GM18507 (cell line): Measurements from ENCODE around the gene PPM1L.
A peak's percentile ranks its signal among the peaks of the same experiment; 100 is the strongest.

Source experiments
- DNase-seq: peaks from one replicate; pipeline ENCODE4 v3.0.0; 2011; ENCODE audit warnings: low read depth; ENCODE audit not compliant: insufficient read length; ENCODE audit errors: extremely low spot score
- FAIRE-seq: peaks from 2 replicates; lab custom pipeline; 2011; peaks lifted over from hg19 to GRCh38; lab: Jason Lieb, UNC

The PPM1L gene

DNA sequence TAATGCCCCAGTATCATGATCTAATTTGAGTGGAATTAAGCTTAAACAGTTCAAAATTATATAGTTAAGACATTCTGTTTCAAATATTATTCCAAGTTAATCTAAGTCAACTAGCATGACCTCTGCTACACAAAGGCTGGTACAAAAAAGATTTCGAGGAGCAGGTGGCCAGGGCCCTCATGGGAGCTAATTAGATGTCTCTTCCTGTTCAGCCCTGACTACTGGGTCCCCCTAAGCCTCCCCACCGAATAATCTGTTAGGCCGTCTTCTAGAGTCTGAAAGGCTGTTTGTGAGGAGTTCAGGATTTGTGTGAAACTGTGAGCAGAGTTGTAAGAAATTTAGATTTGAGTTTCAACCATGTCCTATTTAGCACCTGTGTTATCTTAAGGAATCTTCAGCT, 75.4 kb downstream of the PPM1L start:
- DNase-seq, result no peak
- FAIRE-seq, result no peak

DNA sequence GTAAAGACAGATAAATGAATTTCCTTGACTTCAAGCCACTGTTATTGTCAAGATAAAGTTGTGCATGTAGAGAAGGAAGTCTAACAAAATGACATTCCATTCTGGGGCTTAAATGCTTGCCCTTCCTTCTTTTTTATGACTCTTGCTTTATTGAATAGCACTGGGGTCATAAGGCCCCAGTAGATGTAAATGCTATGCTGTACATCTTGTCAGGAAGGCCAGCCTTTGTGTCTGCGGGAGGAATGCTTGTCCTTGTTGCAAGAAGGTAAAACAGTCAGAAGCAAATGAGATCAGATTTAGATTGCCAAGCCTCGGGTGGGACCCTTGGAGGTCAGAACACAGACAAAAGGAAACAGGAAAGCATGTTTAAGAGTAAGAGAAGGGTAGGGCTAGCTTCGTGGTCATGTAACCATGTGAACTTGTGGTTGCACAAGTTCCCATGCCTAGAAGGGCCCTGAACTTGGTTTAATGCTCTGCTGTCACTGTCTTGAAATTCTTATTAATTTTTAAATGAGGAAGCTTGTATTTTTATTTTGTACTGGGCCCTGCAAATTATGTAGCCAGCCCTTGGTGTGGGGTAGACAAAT, 81.5 kb downstream of the PPM1L start:
- no peak for DNase-seq
- no peak for FAIRE-seq

DNA sequence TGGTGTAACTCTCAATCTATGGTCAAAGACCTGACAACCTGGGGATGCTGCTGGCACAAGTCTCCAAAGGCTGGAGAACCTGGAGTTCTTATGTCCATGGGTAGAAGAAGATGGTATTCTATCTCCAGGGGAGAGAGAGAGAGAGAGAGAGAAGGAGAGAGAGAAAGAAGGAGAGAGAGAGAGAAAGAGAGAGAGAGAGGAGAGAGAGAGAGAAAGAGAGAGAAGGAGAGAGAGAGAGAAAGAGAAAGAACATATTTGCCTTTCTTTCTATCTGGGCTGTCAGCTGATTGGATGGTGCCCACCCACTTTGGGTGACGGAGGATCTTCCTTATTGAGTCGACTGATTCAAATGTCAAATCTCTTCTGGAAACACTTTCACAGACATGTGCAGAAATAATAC, 84.6 kb downstream of the PPM1L start:
- FAIRE-seq (no peak), DNase-seq (no peak)

DNA sequence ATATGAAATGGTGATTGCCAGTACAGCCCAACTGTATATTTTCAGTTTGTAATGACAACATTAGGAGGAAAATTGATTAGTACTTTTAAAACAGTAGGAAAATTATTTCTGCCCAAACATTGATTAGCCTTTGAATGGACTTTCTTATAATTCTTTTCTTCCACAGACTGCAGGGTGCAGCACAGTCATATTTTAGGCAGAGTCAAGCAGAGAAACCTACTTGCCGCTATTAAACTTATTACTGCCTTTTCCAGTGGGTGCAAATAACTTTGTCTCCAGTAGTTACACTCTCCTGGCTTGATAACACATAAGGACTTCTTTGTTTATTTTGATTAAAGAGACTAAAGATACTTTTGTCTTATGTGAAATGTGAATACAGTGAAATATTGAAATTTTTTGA, 85.4 kb downstream of the PPM1L start:
- FAIRE-seq (no peak), DNase-seq (no peak)

DNA sequence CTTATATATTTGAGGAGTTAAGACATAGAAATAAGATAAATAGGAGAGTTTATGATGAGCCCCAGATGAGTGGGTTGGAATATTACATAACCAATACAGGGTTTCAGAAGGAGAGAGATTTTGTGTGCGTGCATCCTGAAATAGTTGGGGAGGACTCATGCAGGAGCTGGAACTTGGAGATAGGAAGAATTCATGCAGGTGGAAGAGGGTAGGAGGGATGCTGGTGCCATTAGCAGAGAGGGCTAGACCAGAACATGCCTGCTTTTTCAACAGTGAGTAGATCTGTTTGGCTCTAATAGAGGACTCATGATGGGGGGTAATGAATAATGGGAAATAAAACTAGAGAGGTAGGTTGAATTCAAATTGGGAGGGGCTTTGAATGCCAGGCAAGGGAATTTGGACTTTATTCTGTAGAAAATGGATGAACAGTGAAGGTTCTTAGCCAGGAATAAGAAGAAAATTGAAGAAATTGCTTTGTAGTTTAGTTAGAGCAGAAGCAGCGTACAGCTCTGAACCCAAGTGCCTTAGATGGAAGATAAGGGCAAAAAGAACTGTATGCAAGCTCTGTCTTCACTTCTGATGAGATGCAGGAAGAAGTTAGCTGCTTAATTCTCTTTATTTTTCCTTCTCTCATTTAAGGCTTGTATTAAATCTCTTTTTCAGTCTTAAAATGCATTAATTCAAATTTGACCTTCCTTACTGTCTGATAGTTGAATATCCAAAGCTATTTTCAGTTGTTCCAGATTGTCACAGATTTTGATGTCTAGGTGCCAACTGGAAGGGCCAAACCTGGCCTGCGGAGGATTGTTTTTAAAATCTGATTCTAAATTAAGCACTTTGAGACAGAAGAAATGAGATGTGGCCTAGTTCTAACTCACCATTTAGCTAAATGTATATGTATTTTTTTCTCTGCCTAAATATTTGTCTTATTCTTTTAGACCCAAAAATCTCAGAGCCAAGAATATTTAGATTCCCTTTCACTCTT, 86.3 kb downstream of the PPM1L start:
- DNase-seq (no peak), FAIRE-seq (no peak)

DNA sequence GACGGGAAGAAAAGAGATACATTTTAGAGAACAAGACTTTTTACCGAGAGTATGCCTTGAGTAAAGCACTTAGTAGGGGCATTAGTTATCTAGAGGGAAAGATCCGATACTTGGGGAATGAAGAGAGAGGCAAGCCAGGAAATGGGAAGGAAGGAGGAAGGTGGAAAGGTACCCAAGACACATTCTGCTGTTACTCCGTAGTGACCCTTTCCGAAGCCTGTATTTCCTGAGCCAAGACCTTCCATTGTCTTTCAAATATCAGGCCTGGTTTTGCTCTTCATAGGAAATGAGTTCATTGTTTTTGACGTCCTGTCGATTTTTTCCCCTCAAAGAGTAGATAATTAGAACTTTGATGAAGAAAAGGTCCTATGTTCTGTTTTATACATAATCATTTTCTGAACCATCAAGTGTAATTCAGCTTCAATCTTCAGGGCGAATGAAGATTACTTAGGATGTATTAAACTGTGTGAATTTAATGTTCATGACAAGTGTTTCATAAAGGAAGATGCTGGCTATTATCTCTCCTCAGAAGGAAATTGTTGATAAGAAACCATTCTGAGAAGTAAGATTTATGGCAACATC, 95.7 kb downstream of the PPM1L start:
- no peak for DNase-seq
- no peak for FAIRE-seq

DNA sequence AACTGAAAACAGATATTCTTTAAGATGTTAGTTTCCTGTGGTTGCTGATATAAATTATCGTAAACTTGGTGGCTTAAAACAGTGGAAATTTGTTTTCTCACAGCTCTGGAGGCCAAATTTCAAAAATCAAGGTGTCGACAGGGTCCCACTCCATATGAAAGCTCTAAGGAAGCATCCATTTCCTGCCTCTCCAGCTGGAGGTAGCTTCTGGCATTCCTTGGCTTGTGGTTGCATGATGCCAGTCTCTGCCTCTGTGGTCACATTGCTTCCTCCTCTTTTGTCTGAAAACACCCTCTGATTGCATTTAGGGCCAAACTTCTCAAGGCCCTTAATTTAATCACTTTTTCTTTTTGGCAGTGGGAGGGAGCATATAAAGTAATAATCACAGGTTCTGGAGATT, 96.8 kb downstream of the PPM1L start:
- FAIRE-seq, result no peak
- no peak for DNase-seq

DNA sequence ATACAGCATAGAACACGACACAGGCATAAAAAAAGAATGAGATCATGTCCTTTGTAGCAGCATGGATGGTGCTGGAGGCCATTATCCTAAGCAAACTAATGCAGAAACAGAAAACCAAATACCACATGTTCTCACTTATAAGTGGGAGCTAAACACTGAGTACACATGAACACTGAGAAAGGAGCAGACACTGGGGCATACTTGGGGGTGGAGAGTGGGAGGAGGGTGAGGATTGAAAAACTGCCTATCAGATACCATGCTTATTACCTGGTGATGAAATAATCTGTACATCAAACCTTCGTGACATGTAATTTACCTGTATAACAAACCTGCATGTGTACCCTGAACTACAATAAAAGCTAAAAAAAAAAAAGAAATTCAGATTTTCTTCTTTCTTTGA, 100.4 kb downstream of the PPM1L start:
- FAIRE-seq (no peak), DNase-seq (no peak)

DNA sequence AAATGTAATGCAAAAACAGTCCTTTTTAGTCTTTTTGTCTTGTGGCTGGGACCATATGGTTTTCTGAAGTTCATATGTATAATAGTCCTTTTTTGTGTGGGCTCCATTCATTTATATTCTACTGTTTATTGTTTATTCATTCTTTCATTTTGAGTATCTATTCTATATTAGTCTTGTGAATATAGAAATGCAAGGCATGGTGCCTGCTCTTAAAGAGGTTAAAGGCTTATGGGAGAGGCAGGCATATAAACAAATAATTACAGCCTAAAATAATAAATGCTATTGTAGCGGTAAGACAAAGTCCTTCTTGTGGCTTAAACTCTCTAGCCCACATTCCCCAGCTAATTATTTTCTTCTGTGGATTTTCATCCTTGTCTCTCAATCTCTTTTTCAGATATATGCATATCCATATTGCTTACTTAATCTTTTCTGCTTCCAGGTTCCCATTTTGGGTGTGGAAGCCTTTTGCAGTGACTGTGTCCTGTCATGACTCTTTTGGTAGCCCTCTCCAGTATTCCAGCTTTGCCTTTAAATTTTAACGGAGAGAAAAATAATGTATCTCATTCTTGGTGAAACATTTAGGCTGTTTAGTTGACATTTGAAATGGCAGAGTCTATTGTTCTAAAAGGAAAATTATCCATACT, 101.6 kb downstream of the PPM1L start:
- no peak for DNase-seq

DNA sequence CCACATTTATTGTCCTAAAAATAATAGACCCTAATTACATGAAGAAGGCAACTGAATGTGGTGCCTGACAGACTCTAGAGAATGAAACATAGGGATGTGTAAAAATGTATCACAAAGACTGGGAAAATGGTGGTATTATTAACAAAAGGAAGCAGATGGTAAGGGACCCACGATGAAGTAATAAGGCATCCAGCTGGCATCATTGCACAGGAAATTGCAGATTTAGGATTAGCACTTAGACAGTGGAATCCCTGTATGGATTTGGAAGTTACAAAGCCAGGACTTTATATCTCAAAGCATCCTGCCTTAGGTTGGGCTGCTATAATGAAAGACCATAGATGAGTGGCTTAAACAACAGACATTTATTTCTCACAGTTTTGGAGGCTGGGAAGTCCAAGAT, 104.3 kb downstream of the PPM1L start:
- no peak for FAIRE-seq
- DNase-seq, result no peak

More for the DNA sequence above, 101.6 kb downstream of the PPM1L start:
- no peak for FAIRE-seq

DNA sequence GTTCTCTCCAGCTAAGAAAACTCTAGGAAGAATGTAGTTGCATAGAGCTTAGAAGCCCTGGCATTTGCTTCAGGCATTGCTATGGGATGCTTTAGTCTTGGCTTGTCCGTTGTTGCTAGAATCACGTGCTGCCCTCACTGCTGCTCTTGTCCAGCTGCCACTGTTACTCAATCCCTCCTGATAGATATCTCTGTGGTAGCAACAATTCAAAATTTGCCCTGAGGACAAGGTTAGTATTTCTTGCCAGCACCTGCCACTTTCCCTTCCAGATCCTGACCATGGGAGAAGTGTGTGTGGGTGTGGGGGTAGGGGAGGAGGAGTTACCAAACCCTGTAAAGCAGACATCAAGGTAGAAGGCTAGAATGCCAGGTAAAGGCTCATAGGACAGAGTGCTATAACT, 113.8 kb downstream of the PPM1L start:
- DNase-seq (no peak), FAIRE-seq (no peak)

DNA sequence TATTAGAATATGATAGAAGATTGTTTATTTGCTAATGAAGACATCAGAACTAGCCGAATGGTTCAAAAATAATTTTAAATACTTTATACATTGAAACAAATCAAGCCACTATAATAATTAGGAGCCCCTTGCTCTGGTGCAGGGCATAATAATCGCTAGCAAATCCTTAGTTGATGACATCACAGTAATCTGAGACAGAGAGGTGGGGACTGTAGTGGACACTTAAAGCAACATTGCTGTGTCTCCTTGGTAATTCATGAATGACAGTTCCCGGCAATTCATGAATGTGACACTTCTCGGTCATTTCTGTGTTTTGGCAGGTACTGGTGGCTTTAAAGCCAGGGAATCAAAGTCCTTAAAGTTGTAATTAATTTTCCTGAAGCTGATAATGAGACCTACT, 114.3 kb downstream of the PPM1L start:
- DNase-seq, result no peak

DNA sequence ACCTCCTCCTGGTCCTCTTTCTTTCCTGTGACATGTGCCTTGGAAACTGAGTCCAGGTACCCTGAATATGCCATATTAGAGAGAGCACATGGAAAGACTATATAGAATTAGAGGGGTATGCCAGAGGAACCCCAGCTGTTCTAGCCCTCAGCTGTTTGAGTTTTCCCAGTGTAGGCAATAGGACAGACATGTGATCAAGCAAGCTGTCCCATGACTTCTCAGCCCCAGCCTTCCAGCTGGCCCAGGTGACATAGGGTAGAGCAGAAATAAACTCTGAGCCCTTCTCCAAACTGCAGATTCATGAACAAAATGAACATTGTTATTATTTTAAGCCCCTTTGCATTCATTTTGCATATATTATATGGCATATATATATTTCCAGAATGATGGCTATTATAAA, 118.7 kb downstream of the PPM1L start:
- FAIRE-seq (no peak), DNase-seq (no peak)

More for the DNA sequence above, 114.3 kb downstream of the PPM1L start:
- FAIRE-seq, result no peak

DNA sequence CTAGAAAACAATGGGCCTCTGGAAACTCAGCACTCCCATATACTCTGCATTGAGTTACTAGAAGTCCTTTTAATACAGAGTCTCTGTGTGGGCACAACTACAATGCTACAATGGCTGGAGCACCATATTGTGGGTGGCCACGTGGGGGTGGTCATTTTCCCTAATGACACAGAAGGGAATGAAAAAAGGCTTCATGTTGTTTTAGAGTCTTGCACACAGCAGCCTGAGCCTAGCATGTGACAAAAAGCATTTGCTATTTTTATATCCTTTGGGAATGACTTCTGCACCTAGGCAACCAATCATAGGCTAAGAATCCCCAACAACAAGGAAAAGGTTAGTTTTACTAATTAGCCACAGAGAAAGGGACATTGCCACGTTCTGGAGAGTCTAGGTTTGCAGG, 120.6 kb downstream of the PPM1L start:
- FAIRE-seq, result no peak
- no peak for DNase-seq

DNA sequence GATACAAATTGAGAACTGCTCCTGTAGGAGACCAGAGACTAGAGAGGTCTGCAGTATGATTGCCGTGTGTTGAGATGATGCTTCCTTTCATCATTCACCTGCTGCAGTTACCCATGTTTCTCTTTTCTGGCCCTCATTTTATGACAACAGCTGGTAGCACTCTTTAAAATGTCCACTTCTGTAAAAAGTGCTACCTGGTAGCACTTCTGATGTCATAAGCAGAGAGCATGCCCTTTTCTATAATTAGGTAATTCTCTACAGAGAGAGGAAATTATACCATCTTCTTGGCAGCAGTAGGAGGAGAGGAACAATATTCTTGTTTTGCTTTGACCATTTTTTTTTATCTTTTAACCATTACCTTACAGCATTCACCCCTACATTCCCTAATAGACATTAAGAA, 123.8 kb downstream of the PPM1L start:
- FAIRE-seq, result no peak
- no peak for DNase-seq

DNA sequence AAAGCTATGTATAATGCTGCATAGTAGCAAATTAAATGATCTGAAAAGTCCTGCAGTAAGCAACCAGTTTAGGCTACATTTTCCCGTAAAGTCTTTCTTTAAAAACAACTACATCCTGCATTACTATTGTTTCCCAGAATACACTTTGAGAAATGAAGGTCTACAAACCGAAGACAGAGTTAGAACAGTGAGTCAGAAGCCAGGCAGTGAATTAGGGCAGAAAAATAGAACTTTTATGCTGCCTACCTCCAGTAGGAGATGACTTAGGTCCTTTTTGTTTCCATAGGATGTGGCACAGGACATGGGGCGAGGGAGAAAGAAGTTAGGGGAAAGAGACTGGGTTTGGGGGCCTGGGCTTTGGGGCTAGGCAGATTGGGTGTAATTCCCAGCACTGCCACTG, 127.3 kb downstream of the PPM1L start:
- no peak for DNase-seq
- FAIRE-seq, result no peak

DNA sequence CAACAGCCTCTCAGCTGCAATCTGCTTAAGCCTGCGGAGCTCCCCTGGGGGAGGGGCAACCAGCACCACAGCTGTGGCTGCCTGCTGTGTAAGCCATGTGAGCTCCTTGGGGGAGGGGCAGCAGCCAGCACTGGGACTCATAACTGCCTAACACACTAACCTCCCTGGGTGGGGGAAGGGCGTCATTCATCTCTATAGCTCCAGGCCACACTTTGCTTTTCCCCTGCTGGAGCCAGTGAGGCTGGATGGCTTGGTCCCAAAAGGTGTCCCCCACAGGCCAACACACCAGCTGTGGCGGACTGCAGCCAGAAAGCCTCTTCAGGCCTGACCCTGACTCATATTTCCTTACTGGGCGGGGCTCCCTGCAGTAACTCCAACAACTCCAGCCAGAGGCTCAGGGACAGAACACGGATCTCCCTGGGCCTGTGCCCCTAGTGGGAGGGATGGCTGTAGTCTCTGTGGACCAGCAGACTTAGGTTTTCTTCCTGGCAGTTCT, 129.8 kb downstream of the PPM1L start:
- DNase-seq (no peak), FAIRE-seq (no peak)

DNA sequence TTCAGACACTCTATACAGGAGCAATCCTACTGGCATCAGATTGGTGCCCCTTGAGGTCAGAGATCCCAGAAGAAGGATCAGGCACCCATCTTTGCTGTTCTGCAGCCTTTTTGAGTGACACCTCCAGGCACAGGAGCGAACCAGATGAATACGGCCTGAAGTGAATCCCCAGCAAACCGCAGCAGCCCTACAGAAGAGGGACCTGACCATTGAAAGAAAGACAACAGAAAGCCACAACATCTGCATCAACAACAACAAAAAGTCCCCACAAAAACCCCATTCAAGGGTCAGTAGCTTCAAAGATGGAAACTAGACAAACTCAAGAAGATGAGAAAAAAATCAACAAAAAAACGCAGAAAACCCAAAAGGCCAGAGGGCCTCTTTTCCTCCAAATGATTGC, 130.4 kb downstream of the PPM1L start:
- DNase-seq, result no peak
- FAIRE-seq, result peak; percentile 75

DNA sequence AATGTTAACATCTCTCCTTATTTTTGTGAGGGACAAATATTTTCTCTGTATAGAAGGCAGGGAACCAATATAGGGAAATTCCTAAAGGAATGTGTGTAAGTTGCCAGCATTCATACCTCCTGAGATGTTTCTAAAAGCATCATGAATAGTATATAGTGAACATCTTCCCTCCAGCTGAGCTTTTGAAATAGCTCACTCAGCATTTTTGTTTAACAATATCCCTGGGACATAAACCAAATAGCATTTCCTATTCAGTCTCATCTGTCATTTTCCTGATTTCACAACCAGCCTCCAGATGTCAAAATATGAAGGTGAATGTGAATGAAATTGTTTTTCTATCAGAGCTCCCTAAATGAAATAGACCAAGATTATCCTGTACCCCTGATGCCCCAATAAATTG, 137.2 kb downstream of the PPM1L start:
- FAIRE-seq, result no peak
- no peak for DNase-seq

DNA sequence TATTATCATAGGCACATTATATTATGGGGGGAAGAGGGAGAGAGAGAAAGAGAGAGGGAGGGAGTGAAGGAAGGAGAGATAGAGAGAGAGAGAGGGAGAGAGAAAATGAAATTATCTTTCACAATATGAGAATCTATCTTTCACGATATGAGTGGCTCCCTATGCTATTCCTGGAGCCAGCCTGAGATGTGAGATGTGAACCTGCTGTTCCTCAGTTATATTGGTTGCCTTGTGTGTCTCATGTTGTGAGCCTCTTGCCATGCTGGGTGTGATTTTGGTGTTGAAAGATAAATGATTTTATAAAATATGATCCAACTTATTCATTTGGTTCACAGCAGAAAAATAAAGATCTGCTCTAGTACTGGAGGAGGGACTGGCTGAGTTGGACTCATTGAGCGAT, 148.7 kb downstream of the PPM1L start:
- DNase-seq (no peak), FAIRE-seq (no peak)
